ENCODE results near the gene ALDH1L1. TPM values are rescaled to one million over a fixed set of nuclear protein-coding genes. Genes with fewer than 3 reads are reported as not detected.

The ALDH1L1 gene
- total and polyA plus RNA-seq, 8 donors, result 1.4 to 17.4 (median 5.2) TPM

DNA sequence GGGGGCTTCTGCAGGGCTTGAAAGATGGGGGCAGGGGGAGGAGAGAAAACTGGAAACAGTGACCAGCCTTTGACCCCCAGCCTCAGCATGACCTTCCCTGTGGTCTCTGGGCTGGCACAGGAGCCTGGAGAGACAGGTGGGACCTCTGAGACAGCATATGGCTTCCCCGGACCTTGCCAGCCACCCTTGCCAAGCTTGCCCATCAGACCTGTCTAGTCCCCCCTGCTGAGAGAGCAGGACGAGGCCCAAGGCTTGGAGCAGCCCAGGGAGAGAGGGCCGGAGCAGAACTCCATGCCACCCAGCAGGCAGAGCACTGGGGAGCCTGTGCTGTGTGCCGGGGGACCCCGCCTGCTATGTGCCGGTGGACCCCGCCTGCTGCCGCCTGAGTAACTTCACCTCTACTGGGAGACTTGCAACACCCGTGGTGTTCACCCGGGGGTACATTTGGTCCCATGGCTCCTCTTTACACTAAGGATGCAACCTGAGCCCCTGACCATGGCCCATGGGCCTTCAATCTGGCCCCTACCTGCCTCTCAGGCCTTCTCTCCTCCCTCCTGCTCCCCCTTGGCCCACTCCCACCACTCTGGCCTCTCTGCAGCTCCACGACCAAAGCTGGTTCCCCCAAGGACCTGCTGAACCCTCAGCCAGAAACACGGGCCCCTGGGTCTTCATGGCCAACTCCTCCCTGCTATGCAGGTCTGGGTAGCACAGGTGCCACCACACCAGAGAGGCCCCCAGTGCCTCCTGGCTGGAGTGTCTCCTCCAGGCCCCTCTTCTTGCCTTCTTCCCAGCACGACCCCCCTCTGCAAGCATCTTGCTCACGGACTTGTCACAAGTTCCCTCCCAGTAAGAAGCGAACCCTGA lies 75.4 kb downstream of the ALDH1L1 start:
- Histone ChIP-seq H3K4me3 (no peak overlapping the region), H3K4me1 (peaks cover 0 to 14% (median 5%) of the 10 kb centered on the region in 4 donors), H3K27ac (no peak overlapping the region), H3K9me3 (no peaks in the 10 kb centered on the region), H3K27me3 (no peaks in the 10 kb centered on the region), H3K36me3 (peaks cover 0 to 50% (median 4%) of the 10 kb centered on the region in 4 donors)
- 89 to 96% (median 92%) methylated on average over 6 to 15 of the region's 15 CpGs for WGBS, 5 donors
- no peak for TF ChIP-seq POLR2AphosphoS5 (IDR thresholded peaks at IDR 0.05)
- no peak for DNase-seq
- intact Hi-C loops (cut with DNase I; ENCODE audit: low total_unique reads), result no loop called here

DNA sequence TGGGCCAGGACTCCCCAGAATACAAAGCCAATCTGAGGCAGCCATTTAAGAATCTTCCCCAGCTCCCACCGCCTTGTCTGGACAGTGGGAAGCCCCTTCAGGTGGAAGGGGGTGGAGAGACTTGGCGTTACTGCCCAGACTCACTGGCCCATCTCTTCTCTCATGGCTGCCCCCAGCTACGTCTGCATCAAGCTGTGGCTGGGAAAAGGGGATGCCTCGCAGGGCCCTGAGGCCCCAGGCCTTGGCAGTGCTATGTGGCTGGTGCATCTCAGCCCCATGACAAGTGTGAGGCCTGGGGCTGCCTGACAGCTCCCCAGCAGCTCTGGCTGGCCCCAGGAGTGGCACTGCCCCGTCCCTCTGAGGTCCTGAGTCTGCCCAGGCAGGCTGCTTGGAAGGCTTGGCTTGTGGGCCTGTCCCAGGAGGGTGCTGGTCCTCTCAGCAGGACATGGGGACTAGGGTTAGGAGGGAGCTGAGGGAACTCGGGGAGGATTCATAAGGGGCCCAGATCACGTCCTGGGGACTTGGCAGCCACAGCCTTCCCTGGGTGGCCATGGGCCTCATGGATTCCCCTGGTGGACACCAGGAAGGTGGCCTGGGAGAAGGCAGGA lies 76.3 kb downstream of the ALDH1L1 start:
- TF ChIP-seq POLR2AphosphoS5 (IDR thresholded peaks at IDR 0.05), result no peak
- TF ChIP-seq, protein P1, sequence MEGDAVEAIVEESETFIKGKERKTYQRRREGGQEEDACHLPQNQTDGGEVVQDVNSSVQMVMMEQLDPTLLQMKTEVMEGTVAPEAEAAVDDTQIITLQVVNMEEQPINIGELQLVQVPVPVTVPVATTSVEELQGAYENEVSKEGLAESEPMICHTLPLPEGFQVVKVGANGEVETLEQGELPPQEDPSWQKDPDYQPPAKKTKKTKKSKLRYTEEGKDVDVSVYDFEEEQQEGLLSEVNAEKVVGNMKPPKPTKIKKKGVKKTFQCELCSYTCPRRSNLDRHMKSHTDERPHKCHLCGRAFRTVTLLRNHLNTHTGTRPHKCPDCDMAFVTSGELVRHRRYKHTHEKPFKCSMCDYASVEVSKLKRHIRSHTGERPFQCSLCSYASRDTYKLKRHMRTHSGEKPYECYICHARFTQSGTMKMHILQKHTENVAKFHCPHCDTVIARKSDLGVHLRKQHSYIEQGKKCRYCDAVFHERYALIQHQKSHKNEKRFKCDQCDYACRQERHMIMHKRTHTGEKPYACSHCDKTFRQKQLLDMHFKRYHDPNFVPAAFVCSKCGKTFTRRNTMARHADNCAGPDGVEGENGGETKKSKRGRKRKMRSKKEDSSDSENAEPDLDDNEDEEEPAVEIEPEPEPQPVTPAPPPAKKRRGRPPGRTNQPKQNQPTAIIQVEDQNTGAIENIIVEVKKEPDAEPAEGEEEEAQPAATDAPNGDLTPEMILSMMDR (IDR thresholded peaks at IDR 0.05), result no peak
- no peak for TF ChIP-seq EP300 (IDR thresholded peaks at IDR 0.05)
- TF ChIP-seq POLR2A (IDR thresholded peaks at IDR 0.05), result no peak
- intact Hi-C loops (cut with DNase I; ENCODE audit: low total_unique reads), result no loop called here
- WGBS, 5 donors, result 86 to 100% (median 88%) methylated on average over 3 to 7 of the region's 7 CpGs
- no peak overlapping the region for H3K27ac ChIP-seq
- peaks cover 0 to 46% (median 4%) of the 10 kb centered on the region in 4 donors for H3K36me3 ChIP-seq
- peaks cover 0 to 14% (median 5%) of the 10 kb centered on the region in 4 donors for H3K4me1 ChIP-seq
- DNase-seq, result no peak
- H3K27me3 ChIP-seq, result no peaks in the 10 kb centered on the region
- no peaks in the 10 kb centered on the region for H3K9me3 ChIP-seq
- no peak overlapping the region for H3K4me3 ChIP-seq

DNA sequence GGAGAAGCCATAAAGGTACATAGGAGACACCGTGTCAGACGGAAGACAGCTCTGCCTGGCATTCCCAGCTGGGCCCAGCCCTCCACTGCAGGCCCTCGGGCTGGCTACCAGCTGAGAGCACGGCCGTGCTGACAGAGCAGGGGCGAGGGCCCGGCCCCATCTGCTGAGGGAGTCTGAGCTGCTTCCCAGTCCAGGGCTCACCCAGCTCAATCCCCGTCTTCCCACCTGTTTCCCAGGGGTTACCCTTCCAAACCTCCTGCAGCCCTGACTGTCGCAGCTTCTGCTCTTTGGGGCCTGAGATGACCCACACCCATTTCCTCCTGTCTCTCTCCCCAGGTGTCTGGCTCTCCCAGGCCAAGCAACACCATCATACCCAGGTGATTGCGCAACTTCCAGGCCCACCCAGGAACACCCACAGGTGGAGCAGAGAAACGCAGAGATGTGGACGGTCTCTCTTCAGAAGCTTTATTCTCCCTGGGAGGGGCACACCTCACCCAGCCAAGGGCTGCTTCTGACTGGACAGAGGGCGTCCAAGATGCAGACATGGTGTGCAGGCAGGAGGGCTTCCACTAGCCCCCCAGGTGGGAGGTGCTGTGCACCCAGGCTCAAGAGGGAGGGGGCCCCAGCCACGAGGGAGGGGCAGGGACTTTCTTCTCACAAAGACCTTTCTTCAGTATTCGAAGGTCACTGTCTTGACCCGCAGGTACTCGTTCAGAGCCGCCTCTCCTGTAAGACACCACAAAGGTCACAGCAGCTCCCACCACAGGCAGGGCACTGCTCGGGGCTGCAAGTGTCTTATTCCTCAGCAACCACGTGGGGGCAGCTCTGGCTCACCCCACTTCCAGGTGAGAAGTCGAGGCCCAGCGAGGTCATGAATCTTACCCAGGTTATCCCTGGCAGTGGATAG lies 77.0 kb downstream of the ALDH1L1 start:
- 74 to 89% (median 83%) methylated on average over 15 to 22 of the region's 22 CpGs for WGBS, 5 donors
- no peak for DNase-seq
- H3K36me3 ChIP-seq, result peaks cover 0 to 40% (median 4%) of the 10 kb centered on the region in 4 donors
- no peaks in the 10 kb centered on the region for H3K27me3 ChIP-seq
- no peaks in the 10 kb centered on the region for H3K9me3 ChIP-seq
- TF ChIP-seq EP300 (IDR thresholded peaks at IDR 0.05) (no peak), POLR2AphosphoS5 (IDR thresholded peaks at IDR 0.05) (no peak), POLR2A (IDR thresholded peaks at IDR 0.05) (no peak)
- TF ChIP-seq, protein P1 (IDR thresholded peaks at IDR 0.05), result no peak
- peak overlapping the region in 2 of 5 donors; percentile 32 to 60 for H3K27ac ChIP-seq
- H3K4me1 ChIP-seq, result peaks cover 0 to 14% (median 5%) of the 10 kb centered on the region in 4 donors
- no peak overlapping the region for H3K4me3 ChIP-seq
- intact Hi-C loops (cut with DNase I; ENCODE audit: low total_unique reads), result no loop called here

DNA sequence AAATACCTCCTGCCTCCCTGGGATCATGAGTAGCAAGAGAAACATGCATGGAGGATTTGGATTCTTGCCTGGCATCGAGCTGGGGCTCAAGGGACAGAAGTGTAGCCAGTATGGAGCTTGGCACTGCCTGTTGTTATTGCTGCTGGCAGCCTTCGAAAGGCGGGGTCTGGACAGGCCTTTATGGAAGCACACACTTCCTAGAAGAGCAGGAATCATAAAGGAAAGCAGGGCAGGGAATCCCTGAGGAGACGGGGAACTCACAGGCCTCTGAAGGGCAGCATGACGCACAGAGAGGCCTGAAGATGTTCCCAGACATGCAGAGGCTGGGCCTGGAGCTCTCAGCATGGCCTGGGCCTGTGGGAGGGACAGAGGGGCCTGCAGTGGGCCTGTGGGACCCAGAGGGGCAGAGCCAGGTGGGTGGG lies 77.8 kb downstream of the ALDH1L1 start:
- Histone ChIP-seq H3K4me3 (no peak overlapping the region), H3K27ac (peak overlapping the region in 2 of 5 donors; percentile 32 to 60), H3K27me3 (no peaks in the 10 kb centered on the region), H3K36me3 (peaks cover 0 to 34% (median 4%) of the 10 kb centered on the region in 4 donors), H3K9me3 (peaks cover 0 to 3% (median 0%) of the 10 kb centered on the region in 4 donors), H3K4me1 (peaks cover 0 to 14% (median 5%) of the 10 kb centered on the region in 4 donors)
- WGBS, 5 donors, result 17 to 44% (median 29%) methylated on average over 5 of the region's 5 CpGs
- intact Hi-C loops (cut with DNase I; ENCODE audit: low total_unique reads), result no loop called here
- DNase-seq, result peak in 1 of 2 donors; percentile 35
- peak in 1 of 3 donors; percentile 37 for TF ChIP-seq POLR2AphosphoS5 (IDR thresholded peaks at IDR 0.05)
- no peak for TF ChIP-seq POLR2A (IDR thresholded peaks at IDR 0.05)
- TF ChIP-seq, protein P1 (IDR thresholded peaks at IDR 0.05), result no peak
- no peak for TF ChIP-seq EP300 (IDR thresholded peaks at IDR 0.05)

Measured in stomach (tissue), 9 donors.